ENCODE results near the gene ST7.
A peak's percentile ranks its signal among the peaks of the same experiment; 100 is the strongest.
"Not testable (repeated sequence)": the region's sequence is repeated elsewhere in the genome, so short reads cannot be mapped to it uniquely, and the experiment has no call there.

ST7 gene

DNA sequence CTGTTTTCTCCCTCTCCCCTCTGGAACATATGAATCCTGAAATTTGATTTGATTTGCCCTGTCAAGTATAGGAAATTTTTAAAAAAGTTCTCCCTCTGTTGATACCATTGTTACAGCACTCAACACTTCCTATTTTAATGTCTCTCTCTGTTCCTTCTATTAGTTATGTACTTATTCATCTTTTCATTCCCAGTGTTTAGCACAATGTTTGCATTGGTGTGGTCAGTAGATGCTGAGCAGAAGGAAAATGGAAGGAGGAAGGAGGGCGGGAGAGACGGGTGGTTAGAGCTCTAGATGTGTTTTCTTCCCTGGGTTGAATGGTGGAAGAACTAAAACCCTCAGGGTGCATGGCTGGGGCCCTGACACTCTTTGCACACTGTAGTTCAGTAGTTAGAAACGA lies 290.1 kb downstream of the ST7 start:
- ATAC-seq = no peak

GRCh38 chr7:117245703-117246102 lies 292.4 kb downstream of the ST7 start:
- not testable (repeated sequence) for ATAC-seq

DNA sequence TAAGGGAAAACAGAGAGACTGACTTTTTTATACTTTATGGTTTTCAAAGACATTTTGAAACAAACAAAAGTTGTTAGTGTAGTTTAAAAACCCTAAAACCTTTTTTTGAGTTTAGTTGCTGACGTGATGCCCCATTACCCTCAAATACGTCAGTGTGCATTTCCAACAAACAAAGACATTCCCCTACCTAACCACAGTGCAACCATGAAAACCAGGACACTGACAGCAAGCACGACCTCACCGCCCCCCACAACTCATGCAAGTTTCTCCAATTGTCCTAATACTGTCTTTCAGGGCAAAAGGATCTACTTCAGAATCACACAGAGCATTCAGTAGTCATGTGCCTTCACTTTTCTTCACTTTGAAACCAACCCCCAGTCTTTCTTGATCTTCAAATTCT lies 294.5 kb downstream of the ST7 start:
- no peak for ATAC-seq

DNA sequence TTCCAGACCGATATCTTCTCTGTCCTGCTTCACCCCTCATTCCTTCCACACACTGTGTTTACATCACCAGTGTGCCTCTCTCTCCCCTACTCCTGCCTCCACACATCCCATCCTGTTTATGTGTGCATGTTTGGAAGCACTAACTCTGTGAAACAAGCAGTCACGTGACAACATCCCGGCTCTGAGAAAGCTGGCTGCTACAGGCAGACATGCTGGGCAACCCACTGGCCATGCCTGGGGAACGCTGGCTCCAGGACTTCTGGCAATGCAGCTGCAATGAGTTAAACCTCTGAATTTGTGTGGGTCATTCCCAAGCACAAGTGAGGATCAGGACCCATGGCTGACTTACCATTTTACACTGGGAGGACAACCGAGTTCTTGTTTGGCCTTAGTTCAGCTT lies 295.5 kb downstream of the ST7 start:
- no peak for ATAC-seq

GRCh38 chr7:117249696-117250095 lies 296.4 kb downstream of the ST7 start:
- ATAC-seq = no peak

DNA sequence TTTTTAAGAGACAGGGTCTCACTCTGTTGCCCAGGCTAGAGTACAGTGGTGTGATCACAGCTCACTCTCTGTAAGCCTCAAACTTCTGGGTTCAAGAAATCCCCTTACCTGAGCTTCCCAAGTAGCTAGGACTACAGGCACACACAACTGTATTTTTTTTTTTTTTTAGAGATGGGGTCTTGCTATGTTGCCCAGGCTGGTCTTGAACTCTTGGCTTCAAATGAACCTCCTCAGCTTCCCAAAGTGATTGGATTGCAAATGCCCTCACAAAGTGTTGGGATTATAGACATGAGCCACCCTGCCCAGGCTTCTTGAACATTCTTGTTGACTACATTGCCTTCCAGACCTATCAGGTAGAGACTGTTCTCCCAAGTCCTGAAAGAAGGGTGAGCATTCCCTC lies 296.9 kb downstream of the ST7 start:
- no peak for ATAC-seq

DNA sequence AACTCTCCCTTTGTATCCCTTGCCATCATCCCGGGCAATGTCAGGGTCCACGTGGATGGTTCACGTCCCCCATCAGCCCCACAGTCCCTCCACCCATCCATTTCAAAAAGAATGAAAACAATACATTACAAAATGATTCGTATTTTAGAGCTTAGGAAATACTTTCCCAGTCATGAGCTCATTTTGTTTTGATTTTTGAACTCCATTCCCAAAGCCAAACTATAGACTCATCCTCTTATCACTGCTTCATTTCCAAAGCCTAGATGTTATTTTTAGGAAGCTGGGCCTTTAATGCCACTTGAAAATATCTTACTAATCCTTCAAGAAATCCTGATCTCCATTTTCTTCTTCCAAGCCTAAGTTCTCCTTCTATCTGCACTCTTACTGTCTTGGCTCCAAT lies 297.5 kb downstream of the ST7 start:
- no peak for ATAC-seq

GRCh38 chr7:117251687-117252086 lies 298.4 kb downstream of the ST7 start:
- peak in 1 of 2 donors; percentile 33 for ATAC-seq

DNA sequence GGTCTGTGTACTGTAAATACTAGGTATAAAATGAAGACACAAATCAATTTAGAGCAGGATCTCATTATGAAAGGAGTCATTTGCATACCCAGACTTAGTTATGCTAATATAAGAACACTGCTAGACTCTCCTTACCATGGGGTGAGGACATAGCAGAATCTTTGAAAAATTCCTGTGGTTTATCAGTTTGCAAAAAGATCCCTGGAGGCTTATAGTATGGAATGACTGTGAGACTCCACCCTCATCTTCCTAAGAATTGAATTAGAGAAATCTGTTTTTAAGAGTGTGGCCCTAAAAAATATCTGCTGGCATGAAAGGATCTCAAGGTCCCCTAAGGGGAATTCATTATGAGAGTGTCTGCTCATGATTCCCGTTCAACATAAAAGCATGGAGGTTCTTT lies 306.3 kb downstream of the ST7 start:
- no peak for ATAC-seq

DNA sequence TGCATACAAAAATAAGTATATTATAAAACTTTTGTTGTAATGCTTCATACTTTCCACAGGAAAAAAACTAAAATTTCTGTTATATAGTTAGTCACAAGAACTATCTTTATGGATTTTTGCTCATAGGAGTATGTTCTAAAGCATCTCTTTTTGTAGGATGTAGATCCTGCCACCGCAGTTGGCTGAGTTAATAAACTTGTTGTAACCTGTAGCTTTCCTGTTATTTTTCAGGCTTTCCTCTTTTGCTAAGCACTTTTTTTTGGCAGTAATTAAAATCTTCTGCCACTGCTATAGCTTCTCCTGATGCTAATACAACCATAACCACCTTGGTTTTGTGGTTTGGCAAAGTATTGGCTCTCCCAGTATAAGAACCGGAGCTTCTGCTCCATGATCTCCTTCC lies 309.2 kb downstream of the ST7 start:
- no peak for ATAC-seq

DNA sequence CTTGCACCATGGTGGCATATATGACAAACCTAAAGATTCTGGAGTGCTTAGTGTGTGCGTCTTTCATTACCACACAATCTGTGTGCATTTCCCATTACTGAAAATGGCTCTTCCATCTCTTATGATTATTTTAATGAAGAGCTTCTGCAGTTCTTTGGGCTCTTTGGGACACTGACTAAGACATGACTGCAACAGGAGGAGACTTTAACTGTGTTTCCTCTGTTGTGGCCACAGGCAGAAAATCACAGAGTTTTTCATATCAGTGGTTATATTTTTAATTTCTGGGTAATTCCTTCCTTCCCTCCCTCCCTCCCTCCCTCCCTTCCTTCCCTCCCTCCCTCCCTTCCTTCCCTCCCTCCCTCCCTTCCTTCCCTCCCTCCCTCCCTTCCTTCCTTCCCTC lies 311.4 kb downstream of the ST7 start:
- ATAC-seq = no peak

GRCh38 chr7:117269417-117269816 lies 316.1 kb downstream of the ST7 start:
- peak; percentile 67 to 68 for ATAC-seq

- ATAC-seq = no peak
Observed at GRCh38 chr7:117269886-117270285, 316.6 kb downstream of the ST7 start.

DNA sequence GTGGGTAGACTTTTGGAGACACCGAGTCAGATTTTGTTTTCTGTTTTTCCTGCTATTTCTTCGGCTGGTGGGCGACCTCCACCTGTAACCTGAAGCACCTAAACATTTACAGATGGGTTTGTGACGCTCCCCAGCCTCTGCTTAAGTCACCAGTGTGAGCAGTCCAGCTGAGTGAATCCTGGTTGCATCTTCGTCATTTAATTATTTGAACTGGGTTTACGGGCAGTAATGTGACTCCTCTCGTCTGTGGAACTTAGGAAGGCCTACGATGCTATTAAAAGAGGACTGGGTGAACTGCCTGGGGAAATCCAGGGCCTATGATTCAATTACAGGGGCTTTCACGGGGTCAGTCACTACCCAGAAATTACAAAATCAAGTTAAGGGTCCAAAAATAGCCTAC lies 317.1 kb downstream of the ST7 start:
- no peak for ATAC-seq

DNA sequence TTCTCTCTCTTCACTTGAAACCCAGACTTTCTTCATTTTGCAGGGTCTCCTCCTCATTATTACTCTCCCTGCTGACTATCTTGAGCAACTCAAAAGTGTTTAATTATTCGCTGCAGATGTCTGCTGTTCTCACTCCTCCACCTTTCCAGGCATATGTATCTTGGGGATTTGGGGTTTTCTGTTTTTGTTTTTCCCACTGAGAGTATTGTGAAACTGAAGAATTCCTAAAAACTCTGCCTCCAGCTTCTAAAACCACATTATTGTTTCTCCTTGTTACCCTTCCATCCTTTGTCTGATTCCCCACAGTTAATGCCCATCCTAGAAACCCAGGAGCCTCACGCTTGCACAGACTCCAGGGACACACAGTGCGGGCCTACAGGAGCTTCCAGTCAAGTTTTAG lies 318.3 kb downstream of the ST7 start:
- ATAC-seq = no peak

GRCh38 chr7:117272017-117272759 lies 318.9 kb downstream of the ST7 start:
- no peak for ATAC-seq

GRCh38 chr7:117273325-117273724 lies 320.0 kb downstream of the ST7 start:
- no peak for ATAC-seq

GRCh38 chr7:117273814-117274225 lies 320.5 kb downstream of the ST7 start:
- no peak for ATAC-seq

GRCh38 chr7:117274951-117275350 lies 321.6 kb downstream of the ST7 start:
- no peak for ATAC-seq

DNA sequence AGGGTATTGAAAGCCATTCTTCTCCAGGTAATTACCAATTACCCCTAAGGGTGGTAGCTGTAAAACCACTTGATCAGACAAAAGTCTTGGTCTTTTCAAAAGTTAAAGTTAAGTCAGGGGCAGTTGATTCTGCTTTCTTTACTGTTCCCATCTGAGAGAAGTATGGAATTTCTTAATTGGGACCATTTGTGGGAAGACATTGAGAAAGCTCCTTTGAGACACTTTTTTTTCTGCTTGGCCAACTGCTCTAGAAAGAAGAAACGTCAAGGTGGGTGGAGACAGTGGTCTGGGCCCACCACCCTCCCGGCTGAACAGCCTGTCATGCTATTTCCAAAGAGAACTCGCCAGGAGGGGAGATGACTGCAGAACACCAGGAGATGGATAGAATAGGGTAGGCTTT lies 324.3 kb downstream of the ST7 start:
- ATAC-seq = no peak

GRCh38 chr7:117278040-117278439 lies 324.7 kb downstream of the ST7 start:
- no peak for ATAC-seq

DNA sequence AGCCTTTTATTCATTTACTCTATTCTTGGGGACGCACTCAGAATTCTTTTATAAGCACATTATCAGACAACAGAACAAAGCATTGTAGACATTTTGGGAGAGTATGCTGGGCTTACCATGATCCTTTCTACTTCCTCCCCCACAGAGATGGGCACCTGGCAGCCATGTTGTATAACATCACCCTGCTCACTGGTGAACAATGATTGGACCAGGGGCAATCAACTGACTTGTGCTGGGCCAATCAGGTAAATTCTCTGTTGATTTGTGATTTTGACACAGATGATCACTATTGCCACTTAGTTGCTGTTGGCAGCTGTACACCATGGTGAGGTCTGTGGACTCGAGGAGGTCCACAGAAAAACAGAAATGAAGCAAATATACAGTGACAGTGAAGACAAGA lies 325.9 kb downstream of the ST7 start:
- no peak for ATAC-seq
